Stimulated activated naive CD8-positive, alpha-beta T cell treated with anti-CD3 and anti-CD28 coated beads, Interleukin-15, Interleukin-2, amounts not matched to agents 100 ng/mL and 50 ng/mL, for 24 hours (primary cell): Measurements from ENCODE around the gene SNX3.
A peak's percentile ranks its signal among the peaks of the same experiment; 100 is the strongest.

ENCODE experiments used
- H3K27ac Mint-ChIP-seq: one replicate; pipeline ENCODE4 v1.8.0; 2021; ENCODE audit warnings: mild to moderate bottlenecking, mixed read lengths
- H3K27me3 Mint-ChIP-seq: one replicate; pipeline ENCODE4 v1.8.0; 2021; ENCODE audit warnings: mixed read lengths
- H3K36me3 Mint-ChIP-seq: one replicate; pipeline ENCODE4 v1.8.0; 2021; ENCODE audit warnings: low read depth, mixed read lengths
- H3K4me1 Mint-ChIP-seq: one replicate; pipeline ENCODE4 v1.8.0; 2021; ENCODE audit warnings: low read depth, mixed read lengths
- H3K4me3 Mint-ChIP-seq: one replicate; pipeline ENCODE4 v1.8.0; 2021; ENCODE audit warnings: mild to moderate bottlenecking, mixed read lengths
- H3K9me3 Mint-ChIP-seq: one replicate; pipeline ENCODE4 v1.8.0; 2021; ENCODE audit warnings: mixed read lengths

Gene SNX3

GRCh38 chr6:108164815-108165706 is 95.8 kb downstream of the SNX3 start:
- H3K4me3 Mint-ChIP-seq = peak overlapping the region; percentile 36
- H3K4me1 Mint-ChIP-seq = peaks cover 45% of the 10 kb centered on the region
- no peaks in the 10 kb centered on the region for H3K9me3 Mint-ChIP-seq
- no peaks in the 10 kb centered on the region for H3K36me3 Mint-ChIP-seq
- H3K27ac Mint-ChIP-seq = peak overlapping the region; percentile 32
- peaks cover 91% of the 10 kb centered on the region for H3K27me3 Mint-ChIP-seq

- Mint-ChIP-seq H3K9me3 (no peaks in the 10 kb centered on the region), H3K27me3 (peaks cover 91% of the 10 kb centered on the region), H3K36me3 (no peaks in the 10 kb centered on the region), H3K4me3 (no peak overlapping the region), H3K4me1 (peaks cover 45% of the 10 kb centered on the region), H3K27ac (no peak overlapping the region)
These were observed 96.4 kb downstream of the SNX3 start for GRCh38 chr6:108164543-108164814.

GRCh38 chr6:108163644-108164542 is 96.9 kb downstream of the SNX3 start:
- peak overlapping the region; percentile 52 for H3K27ac Mint-ChIP-seq
- H3K27me3 Mint-ChIP-seq = peaks cover 91% of the 10 kb centered on the region
- H3K4me1 Mint-ChIP-seq = peaks cover 40% of the 10 kb centered on the region
- H3K4me3 Mint-ChIP-seq = no peak overlapping the region
- H3K36me3 Mint-ChIP-seq = no peaks in the 10 kb centered on the region
- no peaks in the 10 kb centered on the region for H3K9me3 Mint-ChIP-seq

GRCh38 chr6:108163267-108163643 is 97.6 kb downstream of the SNX3 start:
- no peak overlapping the region for H3K27ac Mint-ChIP-seq
- peaks cover under 1% of the 10 kb centered on the region for H3K36me3 Mint-ChIP-seq
- no peak overlapping the region for H3K4me3 Mint-ChIP-seq
- H3K27me3 Mint-ChIP-seq = peaks cover 96% of the 10 kb centered on the region
- no peaks in the 10 kb centered on the region for H3K9me3 Mint-ChIP-seq
- H3K4me1 Mint-ChIP-seq = peaks cover 38% of the 10 kb centered on the region

- peaks cover 92% of the 10 kb centered on the region for H3K27me3 Mint-ChIP-seq
- H3K4me1 Mint-ChIP-seq = peaks cover 33% of the 10 kb centered on the region
- H3K27ac Mint-ChIP-seq = no peak overlapping the region
- H3K9me3 Mint-ChIP-seq = no peaks in the 10 kb centered on the region
- peaks cover 3% of the 10 kb centered on the region for H3K36me3 Mint-ChIP-seq
- no peak overlapping the region for H3K4me3 Mint-ChIP-seq
These were observed 99.0 kb downstream of the SNX3 start for GRCh38 chr6:108161724-108162282.
